CMK (cell line): ENCODE measurements around the gene CORT.
A peak's percentile ranks its signal among the peaks of the same experiment; 100 is the strongest.
"Not testable (repeated sequence)": the region's sequence is repeated elsewhere in the genome, so short reads cannot be mapped to it uniquely, and the experiment has no call there.

Experiments
- DNase-seq: peaks from one replicate; pipeline ENCODE4 v3.0.0-alpha.2; 2010; ENCODE audit warnings: low read depth

The CORT gene, protein sequence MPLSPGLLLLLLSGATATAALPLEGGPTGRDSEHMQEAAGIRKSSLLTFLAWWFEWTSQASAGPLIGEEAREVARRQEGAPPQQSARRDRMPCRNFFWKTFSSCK

GRCh38 chr1:10449751-10450150, at the start of gene CORT:
Gene CORT, plus strand, starts transcription at chr1:10450031. Its CDS starts 193 bp downstream, at chr1:10450224.
- DNase-seq = no peak

- DNase-seq = no peak
Observed at GRCh38 chr1:10401281-10401680, 48.5 kb upstream of the CORT start.

DNA sequence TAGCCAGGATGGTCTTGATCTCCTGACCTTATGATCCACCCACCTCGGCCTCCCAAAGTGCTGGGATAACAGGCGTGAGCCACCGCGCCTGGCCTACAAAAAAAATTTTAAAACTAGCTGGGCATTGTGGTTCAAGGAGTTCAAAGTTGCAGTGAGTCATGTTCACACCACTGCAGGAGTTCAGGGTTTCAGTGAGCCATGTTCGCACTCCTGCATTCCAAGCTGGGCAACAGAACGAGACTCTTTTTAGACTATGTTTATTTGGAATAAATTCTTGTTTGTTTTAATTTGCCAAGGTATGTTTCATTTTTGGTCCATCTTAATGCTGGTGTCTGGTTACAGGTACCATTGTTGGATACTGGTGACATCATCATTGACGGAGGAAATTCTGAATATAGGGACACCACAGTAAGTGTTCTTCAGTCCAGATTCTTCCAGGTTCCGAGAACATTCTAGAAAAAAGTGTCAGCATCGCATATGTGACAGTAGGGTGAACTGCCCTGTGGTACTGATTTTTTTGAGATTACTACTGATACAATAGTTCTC, 47.0 kb upstream of the CORT start:
- no peak for DNase-seq

DNA sequence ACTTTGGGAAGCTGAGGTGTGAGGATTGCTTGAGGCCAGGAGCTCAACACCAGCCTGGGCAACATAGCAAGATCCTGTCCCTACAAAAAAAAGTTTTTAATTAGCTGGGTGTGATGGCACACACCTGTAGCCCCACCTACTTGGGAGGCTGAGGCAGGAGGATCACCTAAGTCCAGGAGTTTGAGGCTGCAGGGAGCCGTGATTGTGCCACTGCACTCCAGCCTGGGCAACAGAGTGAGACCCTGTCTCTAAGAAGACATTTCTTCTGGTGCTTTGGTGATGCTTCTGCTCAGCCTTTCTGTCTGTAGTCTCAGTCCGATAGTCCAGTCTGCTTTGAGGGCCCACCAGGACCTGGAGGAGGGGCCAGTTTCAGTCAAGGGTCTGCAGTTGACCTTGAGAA, 42.6 kb upstream of the CORT start:
- no peak for DNase-seq

- peak; percentile 84 for DNase-seq
Observed at GRCh38 chr1:10415211-10415930, 34.5 kb upstream of the CORT start.

- not testable (repeated sequence) for DNase-seq
Observed at GRCh38 chr1:10415967-10416366, 33.9 kb upstream of the CORT start.

DNA sequence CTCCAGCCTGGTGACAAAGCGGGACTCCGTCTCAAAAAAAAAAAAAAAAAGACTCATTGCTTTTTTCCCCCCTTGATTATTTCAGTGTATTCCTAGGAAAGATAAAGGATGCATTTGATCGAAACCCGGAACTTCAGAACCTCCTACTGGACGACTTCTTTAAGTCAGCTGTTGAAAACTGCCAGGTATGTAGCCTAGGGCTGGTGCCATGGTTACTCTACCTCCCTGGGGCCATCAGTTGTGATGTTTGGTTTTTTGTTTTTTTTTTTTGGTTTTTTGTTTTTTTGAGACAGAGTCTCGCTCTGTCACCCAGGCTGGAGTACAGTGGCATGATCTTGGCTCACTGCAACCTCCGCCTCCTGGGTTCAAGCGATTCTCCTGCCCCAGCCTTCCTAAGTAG, 31.1 kb upstream of the CORT start:
- not testable (repeated sequence) for DNase-seq

GRCh38 chr1:10419351-10419750, 30.5 kb upstream of the CORT start:
- DNase-seq = no peak

- DNase-seq = no peak
Observed at GRCh38 chr1:10421637-10422036, 28.2 kb upstream of the CORT start.

GRCh38 chr1:10424034-10424433, 25.8 kb upstream of the CORT start:
- no peak for DNase-seq

GRCh38 chr1:10424651-10425050, 25.2 kb upstream of the CORT start:
- DNase-seq = no peak

DNA sequence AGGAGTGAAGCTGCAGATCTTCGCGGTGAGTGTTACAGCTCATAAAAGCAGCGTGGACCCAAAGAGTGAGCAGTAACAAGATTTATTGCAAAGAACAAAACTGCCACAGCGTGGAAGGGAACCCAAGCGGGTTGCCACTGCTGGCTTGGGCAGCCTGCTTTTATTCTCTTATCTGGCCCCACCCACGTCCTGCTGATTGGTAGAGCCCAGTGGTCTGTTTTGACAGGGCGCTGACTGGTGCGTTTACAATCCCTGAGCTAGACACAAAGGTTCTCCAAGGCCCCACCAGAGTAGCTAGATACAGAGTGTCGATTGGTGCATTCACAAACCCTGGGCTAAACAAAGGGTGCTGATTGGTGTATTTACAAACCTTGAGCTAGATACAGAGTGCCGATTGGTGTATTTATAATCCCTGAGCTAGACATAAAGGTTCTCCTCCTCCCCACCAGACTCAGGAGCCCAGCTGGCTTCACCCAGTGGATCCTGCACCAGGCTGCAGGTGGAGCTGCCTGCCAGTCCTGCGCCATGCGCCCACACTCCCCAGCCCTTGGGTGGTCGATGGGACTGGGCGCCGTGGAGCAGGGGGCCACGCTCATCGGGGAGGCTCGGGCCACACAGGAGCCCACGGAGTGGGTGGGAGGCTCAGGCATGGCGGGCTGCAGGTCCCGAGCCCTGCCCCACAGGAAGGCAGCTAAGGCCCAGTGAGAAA, 23.9 kb upstream of the CORT start:
- DNase-seq = not testable (repeated sequence)

- not testable (repeated sequence) for DNase-seq
Observed at GRCh38 chr1:10426535-10426848, 23.3 kb upstream of the CORT start.

- no peak for DNase-seq
Observed at GRCh38 chr1:10428984-10429383, 20.8 kb upstream of the CORT start.

DNA sequence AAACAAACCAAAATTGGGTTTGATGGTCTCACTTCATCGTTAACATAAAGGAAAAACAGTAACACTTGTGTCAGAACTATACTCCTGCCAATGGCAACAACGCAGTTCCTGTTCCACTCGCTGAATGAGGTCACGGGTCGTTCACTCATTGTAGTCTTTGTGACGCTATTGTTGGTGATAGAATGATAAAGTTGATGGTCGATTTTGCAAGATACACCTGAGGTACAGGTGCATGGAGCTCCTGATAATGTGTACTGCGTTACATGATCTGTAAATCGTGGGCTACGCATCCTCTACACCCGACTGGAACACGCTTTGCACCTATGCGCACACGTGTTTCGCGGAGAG, 20.0 kb upstream of the CORT start:
- no peak for DNase-seq

DNA sequence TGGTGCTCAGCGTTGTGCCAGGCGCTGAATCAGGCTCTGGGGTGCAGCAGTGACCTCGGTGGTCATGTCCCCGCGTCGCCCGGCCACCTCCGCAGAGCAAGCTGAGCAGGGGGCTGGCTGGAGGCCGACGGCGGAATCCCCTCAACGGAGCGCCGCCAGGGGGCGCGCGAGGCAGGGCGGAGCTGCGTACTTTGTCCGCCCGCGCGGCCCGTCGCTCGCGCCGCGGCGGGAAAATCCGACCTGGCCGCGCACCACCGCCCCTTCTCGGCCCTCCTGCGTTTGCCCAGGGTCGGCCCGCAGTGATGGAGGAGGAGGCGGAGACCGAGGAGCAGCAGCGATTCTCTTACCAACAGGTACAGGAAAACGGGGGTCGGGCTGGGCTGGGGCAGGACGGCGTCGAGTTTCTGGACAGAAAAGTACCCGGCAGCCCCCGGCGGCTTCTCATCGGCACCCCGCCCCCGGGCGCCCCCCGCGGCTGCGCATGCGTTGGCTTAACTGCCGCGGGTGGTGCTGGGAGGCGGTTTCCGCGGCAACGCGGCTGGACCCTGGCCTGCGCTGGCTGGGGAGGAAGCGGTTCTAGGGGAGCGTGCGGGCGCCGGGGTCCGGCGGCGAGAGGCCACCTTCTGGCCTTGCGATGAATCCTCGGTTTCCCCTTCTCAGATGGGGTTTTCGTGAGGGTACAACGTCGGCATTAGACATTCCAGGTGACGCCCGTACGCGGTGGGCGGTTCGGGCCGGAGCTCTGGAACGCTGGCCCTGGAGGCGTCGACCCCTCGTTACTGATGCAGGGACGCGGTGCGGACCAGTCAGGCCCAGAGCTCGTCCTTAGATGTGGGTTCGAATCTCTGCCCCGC, 19.4 kb upstream of the CORT start, which contains the start of gene CENPS:
Gene CENPS, plus strand, starts transcription at position 218 of the 854 bp plus-strand sequence. Its CDS starts 85 bp downstream, at position 303.
- peak; percentile 84 for DNase-seq

- DNase-seq = peak; percentile 18
Observed at GRCh38 chr1:10431070-10431730, 18.6 kb upstream of the CORT start.

DNA sequence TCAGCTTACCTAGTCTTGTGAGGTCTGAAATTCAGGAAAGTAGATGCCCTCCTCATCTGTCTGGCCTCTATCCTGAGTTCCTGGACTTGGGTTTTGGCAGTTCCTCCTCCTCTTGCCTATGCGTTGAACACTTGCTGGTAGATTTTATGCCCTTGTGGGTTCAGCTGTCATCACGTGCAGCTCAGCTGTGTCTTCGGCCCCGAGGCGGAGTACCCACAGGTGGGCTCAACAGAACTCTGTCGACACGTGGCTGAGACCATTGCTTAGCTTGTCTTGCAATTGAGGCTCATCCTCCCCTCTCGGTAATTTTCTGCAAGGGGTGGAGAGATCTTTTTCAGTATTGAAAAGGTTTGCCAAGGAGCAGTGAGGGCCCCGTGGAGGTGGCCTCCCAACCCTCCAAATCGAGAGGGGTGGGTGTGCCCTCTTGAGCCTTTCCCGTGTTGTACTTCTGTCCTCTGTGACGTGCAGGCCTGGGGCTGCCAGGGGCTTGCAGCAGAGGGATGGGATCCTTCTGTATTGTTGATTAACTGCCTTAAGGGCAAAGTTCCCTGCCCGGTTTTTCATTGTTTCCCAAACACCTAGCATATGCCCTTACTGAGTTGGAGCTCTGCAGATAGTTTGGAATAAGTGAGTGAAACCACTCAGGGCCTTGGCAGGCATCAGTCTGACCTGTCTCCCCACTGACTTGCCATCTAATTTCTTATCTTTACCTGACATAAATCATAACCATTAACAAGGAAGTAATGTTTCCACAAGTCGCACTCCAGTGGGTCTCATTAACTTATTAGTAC, 16.7 kb upstream of the CORT start:
- DNase-seq = no peak

DNA sequence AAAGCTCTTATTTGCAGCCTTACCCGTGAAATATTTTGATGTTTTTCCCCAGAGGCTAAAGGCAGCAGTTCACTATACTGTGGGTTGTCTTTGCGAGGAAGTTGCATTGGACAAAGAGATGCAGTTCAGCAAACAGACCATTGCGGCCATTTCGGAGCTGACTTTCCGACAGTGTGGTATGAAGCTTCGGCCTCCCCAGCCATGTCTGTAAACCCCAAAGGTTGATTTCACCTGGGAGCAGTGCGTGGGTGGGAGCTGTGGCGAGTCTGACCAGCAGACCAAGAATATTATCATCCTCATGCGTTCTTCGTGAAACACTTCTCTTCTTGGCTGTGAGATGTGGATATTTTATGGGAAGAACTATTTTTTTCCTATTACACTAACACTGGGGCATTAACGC, 16.0 kb upstream of the CORT start:
- DNase-seq = no peak

GRCh38 chr1:10434590-10434989, 15.2 kb upstream of the CORT start:
- DNase-seq = no peak

- no peak for DNase-seq
Observed at GRCh38 chr1:10437052-10437451, 12.8 kb upstream of the CORT start.
